ENCODE measurements around the gene GALNT2. TPM values are rescaled to one million over a fixed set of nuclear protein-coding genes. Genes with fewer than 3 reads are reported as not detected.

The GALNT2 gene
- total RNA-seq, 1 donor from 2014 or later, result 28.3 TPM

- DNase-seq, result no peak
- TF ChIP-seq CTCF (IDR thresholded peaks at IDR 0.05; ENCODE audit: borderline replicate concordance), result no peak
- intact Hi-C loops (cut with micrococcal nuclease), result no loop called here
- no peak overlapping the region for H3K27ac ChIP-seq (replicated peaks)
- no peak overlapping the region for H3K4me3 ChIP-seq
- H3K4me1 ChIP-seq, result peaks cover 14% of the 10 kb centered on the region
- no peaks in the 10 kb centered on the region for H3K9me3 ChIP-seq (replicated peaks)
- H3K27me3 ChIP-seq (ENCODE audit: low read depth), result no peaks in the 10 kb centered on the region
- H3K36me3 ChIP-seq, result peaks cover 38% of the 10 kb centered on the region
These were observed 215.1 kb downstream of the GALNT2 start for GRCh38 chr1:230282157-230282556.

- Histone ChIP-seq H3K9me3 (replicated peaks) (no peaks in the 10 kb centered on the region), H3K27me3 (ENCODE audit: low read depth) (peaks cover 8% of the 10 kb centered on the region), H3K4me3 (no peak overlapping the region), H3K4me1 (peaks cover 8% of the 10 kb centered on the region), H3K36me3 (peaks cover 27% of the 10 kb centered on the region), H3K27ac (replicated peaks) (no peak overlapping the region)
- TF ChIP-seq CTCF (IDR thresholded peaks at IDR 0.05; ENCODE audit: borderline replicate concordance), result no peak
- DNase-seq, result no peak
- intact Hi-C loops (cut with micrococcal nuclease), result no loop called here
These were observed 216.6 kb downstream of the GALNT2 start for GRCh38 chr1:230283678-230284077.

GRCh38 chr1:230284891-230285290 lies 217.9 kb downstream of the GALNT2 start:
- DNase-seq, result no peak
- TF ChIP-seq CTCF (IDR thresholded peaks at IDR 0.05; ENCODE audit: borderline replicate concordance), result no peak
- Histone ChIP-seq H3K36me3 (peaks cover 15% of the 10 kb centered on the region), H3K27me3 (ENCODE audit: low read depth) (peaks cover 12% of the 10 kb centered on the region), H3K4me1 (peaks cover 8% of the 10 kb centered on the region), H3K4me3 (no peak overlapping the region), H3K9me3 (replicated peaks) (no peaks in the 10 kb centered on the region), H3K27ac (replicated peaks) (no peak overlapping the region)
- intact Hi-C loops (cut with micrococcal nuclease), result no loop called here

- Histone ChIP-seq H3K36me3 (peaks cover 11% of the 10 kb centered on the region), H3K27me3 (ENCODE audit: low read depth) (peaks cover 12% of the 10 kb centered on the region), H3K9me3 (replicated peaks) (no peaks in the 10 kb centered on the region), H3K4me1 (peaks cover 8% of the 10 kb centered on the region), H3K4me3 (no peak overlapping the region), H3K27ac (replicated peaks) (no peak overlapping the region)
- no peak for TF ChIP-seq CTCF (IDR thresholded peaks at IDR 0.05; ENCODE audit: borderline replicate concordance)
- intact Hi-C loops (cut with micrococcal nuclease), result no loop called here
- DNase-seq, result no peak
These were observed 218.3 kb downstream of the GALNT2 start for GRCh38 chr1:230285351-230285750.

- Histone ChIP-seq H3K27ac (replicated peaks) (no peak overlapping the region), H3K4me1 (peaks cover 8% of the 10 kb centered on the region), H3K9me3 (replicated peaks) (no peaks in the 10 kb centered on the region), H3K4me3 (no peak overlapping the region), H3K27me3 (ENCODE audit: low read depth) (peaks cover 12% of the 10 kb centered on the region), H3K36me3 (peaks cover under 1% of the 10 kb centered on the region)
- intact Hi-C loops (cut with micrococcal nuclease), result no loop called here
- TF ChIP-seq CTCF (IDR thresholded peaks at IDR 0.05; ENCODE audit: borderline replicate concordance), result no peak
- no peak for DNase-seq
These were observed 219.3 kb downstream of the GALNT2 start for GRCh38 chr1:230286166-230286889.

Data from left ventricle myocardium inferior (tissue), 1 donor.